NT2/D1 (cell line): ENCODE results near the gene USP28.
A peak's percentile ranks its signal among the peaks of the same experiment; 100 is the strongest.
"Not testable (repeated sequence)": the region's sequence is repeated elsewhere in the genome, so short reads cannot be mapped to it uniquely, and the experiment has no call there.

Experiments
- DNase-seq: peaks from one replicate; pipeline ENCODE4 v3.0.0-alpha.2; 2011; ENCODE audit warnings: low read depth, low spot score
- H3K27me3 ChIP-seq: 2 replicates; pipeline ENCODE4 v1.6.0; 2011; ENCODE audit warnings: mild to moderate bottlenecking; ENCODE audit not compliant: insufficient read length, insufficient read depth
- H3K36me3 ChIP-seq: 2 replicates; pipeline ENCODE4 v1.6.1; 2011; ENCODE audit warnings: mild to moderate bottlenecking, low read length, mixed read lengths; ENCODE audit not compliant: insufficient read depth, insufficient read length
- H3K4me1 ChIP-seq: 2 replicates; pipeline ENCODE4 v1.5.1; 2011; ENCODE audit not compliant: insufficient read depth, insufficient read length
- H3K4me3 ChIP-seq: 2 replicates; pipeline ENCODE4 v1.5.1; 2011; ENCODE audit warnings: low read depth; ENCODE audit not compliant: insufficient read length
- H3K9ac ChIP-seq: 2 replicates; pipeline ENCODE4 v1.6.0; 2011; ENCODE audit warnings: low read depth; ENCODE audit not compliant: insufficient read length
- H3K9me3 ChIP-seq: 2 replicates; pipeline ENCODE4 v1.5.1; 2011; ENCODE audit warnings: mild to moderate bottlenecking, low read length; ENCODE audit not compliant: insufficient read depth
- SUZ12 ChIP-seq: IDR thresholded peaks from 2 replicates; pipeline ENCODE4 v1.6.1; 2011; ENCODE audit not compliant: insufficient read length, insufficient read depth; ENCODE audit errors: extremely low read depth
- YY1 ChIP-seq: IDR thresholded peaks from 2 replicates; pipeline ENCODE4 v1.6.1; 2011; ENCODE audit not compliant: insufficient read length, insufficient read depth
- ZNF274 ChIP-seq: IDR thresholded peaks from 2 replicates; pipeline ENCODE4 v1.6.1; 2011; ENCODE audit warnings: mild to moderate bottlenecking, low read depth, low read length

The USP28 gene

DNA sequence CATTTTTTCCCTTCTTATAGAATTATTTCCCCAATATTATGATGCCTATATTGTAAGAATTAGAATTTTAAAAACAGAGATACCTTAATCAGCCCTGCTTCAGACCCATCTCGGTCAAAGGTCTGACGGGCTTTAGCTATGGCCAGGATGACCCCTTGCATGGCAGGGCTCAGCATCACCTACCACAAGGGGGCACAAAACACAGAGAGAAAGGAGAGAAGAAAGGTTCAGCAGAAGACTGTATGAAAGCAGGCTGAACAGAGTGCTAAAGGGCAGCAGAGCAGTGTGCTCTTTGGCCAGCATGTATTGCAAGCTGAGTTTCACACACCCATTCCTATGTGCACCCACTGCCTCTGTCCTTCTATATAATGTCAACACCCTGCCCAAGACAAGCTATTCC lies 69.0 kb downstream of the USP28 start:
- DNase-seq, result peak; percentile 33
- H3K4me1 ChIP-seq, result no peaks in the 10 kb centered on the region
- H3K9me3 ChIP-seq, result no peaks in the 10 kb centered on the region
- no peak for TF ChIP-seq ZNF274
- no peak for TF ChIP-seq YY1
- TF ChIP-seq SUZ12, result no peak
- H3K4me3 ChIP-seq, result no peak overlapping the region
- H3K36me3 ChIP-seq, result peaks cover 78% of the 10 kb centered on the region
- no peak overlapping the region for H3K9ac ChIP-seq
- H3K27me3 ChIP-seq, result no peaks in the 10 kb centered on the region

DNA sequence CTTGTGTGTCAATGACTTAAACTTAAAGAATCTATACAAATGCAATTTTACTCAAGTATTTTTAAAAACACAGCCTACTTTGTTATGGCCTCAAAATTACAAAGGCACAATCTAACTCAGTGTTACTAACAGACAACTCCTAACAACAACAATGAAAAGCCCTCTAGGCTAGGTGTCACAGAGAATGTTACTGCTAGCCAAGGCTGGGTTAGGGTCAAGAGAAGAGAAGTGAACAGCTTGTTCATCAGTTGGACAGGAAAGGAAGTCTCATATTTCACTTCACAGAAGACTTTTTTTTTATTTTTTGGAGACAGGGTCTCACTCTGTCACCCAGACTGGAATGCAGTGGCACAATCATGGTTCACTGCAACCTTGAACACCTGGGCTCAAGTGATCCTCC lies 69.7 kb downstream of the USP28 start:
- H3K36me3 ChIP-seq, result peaks cover 78% of the 10 kb centered on the region

DNA sequence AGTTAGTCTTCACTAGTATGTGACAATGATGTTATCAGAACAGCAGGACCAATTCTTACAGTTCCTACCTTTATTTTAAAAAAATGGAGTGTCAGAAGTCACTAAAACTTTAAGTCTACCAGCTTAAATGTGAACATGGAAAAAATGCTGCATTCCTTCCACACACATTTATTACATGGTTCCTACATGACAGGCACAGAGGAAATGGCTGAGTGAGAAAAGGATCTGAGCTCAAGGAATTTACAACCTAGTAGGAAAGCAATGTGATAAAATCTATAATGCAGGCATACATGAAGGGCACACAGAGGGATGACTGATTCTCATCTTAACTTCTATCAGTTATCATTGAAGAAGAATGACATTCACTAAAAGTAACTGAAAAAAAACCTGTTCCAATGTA lies 72.8 kb downstream of the USP28 start:
- Histone ChIP-seq H3K36me3 (peaks cover 75% of the 10 kb centered on the region), H3K9me3 (no peaks in the 10 kb centered on the region), H3K4me3 (no peak overlapping the region), H3K9ac (no peak overlapping the region), H3K27me3 (no peaks in the 10 kb centered on the region), H3K4me1 (no peaks in the 10 kb centered on the region)
- TF ChIP-seq ZNF274 (no peak), SUZ12 (no peak), YY1 (no peak)
- DNase-seq, result no peak

More for the DNA sequence above, 69.7 kb downstream of the USP28 start:
- Histone ChIP-seq H3K27me3 (no peaks in the 10 kb centered on the region), H3K9me3 (no peaks in the 10 kb centered on the region), H3K4me3 (no peak overlapping the region), H3K4me1 (no peaks in the 10 kb centered on the region), H3K9ac (no peak overlapping the region)
- DNase-seq, result no peak
- no peak for TF ChIP-seq SUZ12
- TF ChIP-seq YY1, result no peak
- no peak for TF ChIP-seq ZNF274

DNA sequence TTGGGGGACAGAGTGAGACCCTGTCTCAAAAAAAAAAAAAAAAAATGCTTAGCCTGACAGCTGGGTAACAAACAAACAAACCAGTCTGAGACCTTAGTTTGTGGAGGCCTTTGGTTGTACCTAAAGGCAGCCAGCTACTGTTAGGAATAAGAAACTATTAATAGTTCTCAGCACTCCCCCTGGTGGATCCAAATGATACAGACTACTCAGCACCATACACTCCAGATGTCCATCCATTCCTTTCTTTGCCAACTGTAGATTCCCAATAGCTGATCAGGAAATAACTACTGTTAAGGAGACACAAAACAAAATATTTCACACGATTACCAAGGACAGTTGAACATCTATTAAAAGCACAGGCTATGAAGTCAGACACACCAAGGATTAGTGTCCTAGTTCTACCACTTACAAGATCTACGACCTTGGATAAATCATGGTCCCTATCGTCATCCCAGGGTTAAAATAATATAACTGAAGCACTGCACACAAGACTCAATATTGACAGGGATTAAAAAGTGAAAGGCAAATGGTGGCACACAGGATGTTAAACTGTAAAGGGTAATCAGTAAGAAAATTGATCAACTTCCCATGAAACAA lies 78.6 kb downstream of the USP28 start:
- H3K4me1 ChIP-seq, result no peaks in the 10 kb centered on the region
- no peaks in the 10 kb centered on the region for H3K27me3 ChIP-seq
- no peak overlapping the region for H3K9ac ChIP-seq
- no peak overlapping the region for H3K4me3 ChIP-seq
- peak; percentile 27 for DNase-seq
- no peaks in the 10 kb centered on the region for H3K9me3 ChIP-seq
- no peak for TF ChIP-seq SUZ12
- TF ChIP-seq YY1, result no peak
- TF ChIP-seq ZNF274, result no peak
- peaks cover 34% of the 10 kb centered on the region for H3K36me3 ChIP-seq

DNA sequence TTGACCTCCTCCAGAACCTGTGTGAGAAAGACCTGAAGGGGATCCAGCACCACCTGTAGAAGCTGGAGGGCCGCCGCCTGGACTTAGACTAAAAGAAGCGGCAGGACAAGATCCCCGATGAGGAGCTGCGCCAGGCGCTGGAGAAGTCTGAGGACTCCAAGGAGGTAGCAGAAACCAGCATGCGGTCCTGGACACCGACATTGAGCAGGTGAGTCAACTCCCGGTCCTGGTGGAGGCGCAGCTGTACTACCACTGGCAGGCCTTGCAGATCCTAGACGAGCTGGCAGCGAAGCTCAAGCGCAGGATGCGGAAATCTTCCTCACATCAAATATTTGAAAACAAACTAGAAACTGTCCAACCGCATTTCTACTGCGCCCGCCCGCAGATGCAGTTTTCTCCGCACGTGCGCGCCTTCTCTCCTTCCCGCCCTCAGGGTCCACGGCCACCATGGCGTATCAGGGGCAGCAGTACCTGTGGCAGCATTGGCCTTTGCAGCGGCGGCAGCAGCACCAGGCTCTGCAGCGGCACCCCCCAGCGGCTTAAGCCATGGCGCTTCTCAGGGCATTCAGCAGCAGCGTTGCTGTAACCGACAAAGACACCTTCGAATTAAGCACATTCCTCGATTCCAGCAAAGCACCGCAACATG lies 85.6 kb downstream of the USP28 start:
- H3K27me3 ChIP-seq, result no peaks in the 10 kb centered on the region
- no peaks in the 10 kb centered on the region for H3K36me3 ChIP-seq
- DNase-seq, result no peak
- no peaks in the 10 kb centered on the region for H3K9me3 ChIP-seq
- TF ChIP-seq ZNF274 (no peak), SUZ12 (no peak), YY1 (no peak)
- no peak overlapping the region for H3K4me3 ChIP-seq
- no peak overlapping the region for H3K9ac ChIP-seq
- H3K4me1 ChIP-seq, result no peaks in the 10 kb centered on the region

DNA sequence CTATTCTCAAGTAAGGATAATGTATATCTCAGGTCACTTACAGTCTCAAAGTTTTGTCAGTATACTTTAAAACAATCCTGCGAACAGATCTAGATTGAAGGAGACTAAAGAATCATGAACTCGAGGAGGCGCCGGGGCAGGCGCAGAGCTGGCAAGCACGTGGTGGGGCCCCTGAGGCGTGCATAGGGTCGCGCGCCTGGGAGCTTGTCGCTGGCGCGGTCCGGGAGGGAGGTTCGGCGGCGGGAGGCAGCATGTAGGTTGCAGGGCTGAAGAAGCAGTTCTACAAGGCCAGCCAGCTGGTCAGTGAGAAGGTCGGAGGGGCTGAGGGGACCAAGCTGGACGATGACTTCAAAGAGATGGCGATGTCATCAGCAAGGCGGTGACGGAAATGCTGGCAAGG lies 86.4 kb downstream of the USP28 start:
- not testable (repeated sequence) for H3K4me3 ChIP-seq, H3K36me3 ChIP-seq, H3K4me1 ChIP-seq, H3K9me3 ChIP-seq, H3K9ac ChIP-seq, H3K27me3 ChIP-seq, DNase-seq

DNA sequence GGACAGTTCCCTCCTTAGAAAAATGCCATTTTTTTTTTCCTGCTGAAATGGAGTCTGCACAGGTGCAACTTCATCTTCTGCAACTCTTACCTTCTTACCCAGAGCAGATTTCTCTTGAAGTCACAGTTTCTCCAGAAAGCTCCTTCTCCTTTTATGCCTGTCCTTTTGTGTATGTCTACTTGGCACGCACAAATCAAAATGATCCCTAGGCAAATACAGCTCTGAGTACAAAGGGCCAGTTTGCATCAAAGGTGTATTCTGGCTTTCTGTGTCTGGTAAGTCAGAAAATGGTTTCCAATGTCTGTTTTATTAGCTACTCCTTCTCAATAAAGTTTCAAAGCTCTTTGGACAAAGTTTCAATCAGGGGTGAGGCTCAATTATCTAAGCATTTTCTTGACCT lies 93.2 kb downstream of the USP28 start:
- Histone ChIP-seq H3K36me3 (no peaks in the 10 kb centered on the region), H3K9me3 (no peaks in the 10 kb centered on the region), H3K9ac (no peak overlapping the region), H3K4me3 (no peak overlapping the region), H3K4me1 (no peaks in the 10 kb centered on the region), H3K27me3 (no peaks in the 10 kb centered on the region)
- DNase-seq, result no peak
- TF ChIP-seq ZNF274 (no peak), SUZ12 (no peak), YY1 (no peak)

DNA sequence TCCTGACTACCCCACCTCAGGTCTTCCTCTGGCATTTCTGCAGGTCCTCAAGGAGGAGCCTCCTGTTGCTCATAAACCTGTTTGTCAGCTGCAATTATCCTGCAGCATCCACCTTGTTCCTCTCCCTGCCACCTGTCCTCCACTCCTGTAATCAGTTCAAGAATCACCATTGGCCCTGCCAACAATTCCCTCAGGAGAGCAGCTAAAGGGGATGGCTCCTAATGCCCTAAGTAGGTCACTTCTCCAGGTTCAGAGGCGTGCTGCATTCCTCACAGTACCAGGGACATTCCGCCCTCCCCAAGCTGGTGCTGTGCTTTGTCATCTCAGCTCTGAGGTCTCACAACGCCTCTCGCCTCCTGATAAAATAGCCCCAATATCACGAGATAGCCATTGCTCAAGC lies 93.7 kb downstream of the USP28 start:
- Histone ChIP-seq H3K9ac (no peak overlapping the region), H3K4me3 (no peak overlapping the region), H3K4me1 (no peaks in the 10 kb centered on the region), H3K9me3 (no peaks in the 10 kb centered on the region), H3K36me3 (no peaks in the 10 kb centered on the region), H3K27me3 (no peaks in the 10 kb centered on the region)
- TF ChIP-seq SUZ12 (no peak), YY1 (no peak), ZNF274 (no peak)
- no peak for DNase-seq
